Endothelial cell of umbilical vein (primary cell): ENCODE results near the gene RSPH3. TPM values are rescaled to one million over a fixed set of nuclear protein-coding genes. Genes with fewer than 3 reads are reported as not detected.

Experiments used
- BruUV-seq: library from RNA; stranded (reverse); fragments of 400-500 nt; replicated peaks from 2 replicates; lab custom pipeline; 2021; lab: Mats Ljungman, UMichigan
- CTCF ChIA-PET: fragments of 300-600, 350-600 bp; sonication (Branson Sonifier 250); formaldehyde crosslinking; loops from one replicate; lab custom pipeline; 2021; ENCODE audit warnings: antibody characterized with exemption, inconsistent platforms; lab: Charles Lee
- POLR2A ChIA-PET: fragments of 300-600, 350-600 bp; sonication (Branson Sonifier 250); formaldehyde crosslinking; loops from one replicate; lab custom pipeline; 2021; ENCODE audit warnings: antibody characterized with exemption, inconsistent platforms; lab: Charles Lee
- DNase-seq: peaks from one replicate; pipeline ENCODE4 v3.0.0-alpha.2; 2011; ENCODE audit warnings: low read depth, low spot score
- FAIRE-seq: peaks from 2 replicates; lab custom pipeline; 2011; peaks lifted over from hg19 to GRCh38; lab: Jason Lieb, UNC
- H2AFZ ChIP-seq: 2 replicates; pipeline ENCODE4 v1.6.0; 2012; ENCODE audit warnings: low read depth, low read length, control low read depth, inconsistent platforms
- H3K27ac ChIP-seq: 2 replicates; pipeline ENCODE4 v1.5.1; 2011; ENCODE audit warnings: low read depth, mild to moderate bottlenecking, control low read depth, low read length, moderate library complexity; ENCODE audit not compliant: insufficient read depth
- H3K27me3 ChIP-seq, 2 experiments: 2 replicates each; pipeline versions ENCODE4 v1.6.0 to v1.6.1; 2011; ENCODE audit warnings: low read length in 2 of 2, mixed read lengths in 1 of 2; ENCODE audit not compliant: control insufficient read depth in 2 of 2, insufficient read depth in 2 of 2
- H3K36me3 ChIP-seq, 2 experiments: 2 replicates in 1 of 2; 3 replicates in 1 of 2; pipeline ENCODE4 v1.5.1; 2011; ENCODE audit warnings: low read length in 2 of 2, mild to moderate bottlenecking in 1 of 2, moderate library complexity in 1 of 2; ENCODE audit not compliant: control insufficient read depth in 2 of 2, insufficient read depth in 2 of 2; ENCODE audit errors: extremely low read depth in 1 of 2
- H3K4me1 ChIP-seq: 3 replicates; pipeline ENCODE4 v1.5.1; 2011; ENCODE audit warnings: mild to moderate bottlenecking, low read length; ENCODE audit not compliant: control insufficient read depth, insufficient read depth; ENCODE audit errors: extremely low read depth
- H3K4me2 ChIP-seq: 2 replicates; pipeline ENCODE4 v1.6.1; 2011; ENCODE audit warnings: low read length, control low read depth, mixed read lengths; ENCODE audit not compliant: insufficient read depth
- H3K4me3 ChIP-seq, 3 experiments: fragments of 200-600 bp in 1 of 3; sonication (generic), shearing (Covaris generic) in 1 of 3; replicated peaks in 1 of 3; 2 replicates each; pipeline ENCODE4 v1.5.1; 2011 to 2016; ENCODE audit warnings: control low read depth in 3 of 3, low read length in 3 of 3, mild to moderate bottlenecking in 2 of 3, inconsistent platforms in 1 of 3, low read depth in 1 of 3, moderate library complexity in 1 of 3; ENCODE audit not compliant: insufficient read depth in 1 of 3
- H3K79me2 ChIP-seq: 2 replicates; pipeline ENCODE4 v1.6.0; 2012; ENCODE audit warnings: low read length, inconsistent platforms; ENCODE audit not compliant: control insufficient read depth, insufficient read depth
- H3K9ac ChIP-seq: replicated peaks from 2 replicates; pipeline ENCODE3; 2011; ENCODE audit warnings: low read length, control low read depth; ENCODE audit not compliant: insufficient read depth; ENCODE audit errors: extremely low read depth
- H3K9me1 ChIP-seq: replicated peaks from 3 replicates; pipeline ENCODE4 v1.6.0; 2011; ENCODE audit warnings: mild to moderate bottlenecking, low read length; ENCODE audit not compliant: control insufficient read depth, insufficient read depth; ENCODE audit errors: extremely low read depth
- H3K9me3 ChIP-seq: replicated peaks from 2 replicates; pipeline ENCODE4 v1.5.1; 2012; ENCODE audit warnings: low read length, inconsistent platforms; ENCODE audit not compliant: control insufficient read depth, insufficient read depth
- H4K20me1 ChIP-seq: replicated peaks from 2 replicates; pipeline ENCODE3; 2011; ENCODE audit warnings: mild to moderate bottlenecking, low read length; ENCODE audit not compliant: control insufficient read depth, insufficient read depth; ENCODE audit errors: extremely low read depth
- EZH2 ChIP-seq: IDR thresholded peaks from 2 replicates; pipeline ENCODE4 v1.6.1; 2012; ENCODE audit warnings: borderline replicate concordance, low read depth, mild to moderate bottlenecking, moderate library complexity, low read length, inconsistent platforms; ENCODE audit not compliant: severe bottlenecking
- FOS ChIP-seq: IDR thresholded peaks from 2 replicates; pipeline ENCODE4 v1.6.1; 2011; ENCODE audit warnings: mild to moderate bottlenecking, low read length, moderate library complexity, borderline replicate concordance; ENCODE audit not compliant: insufficient read depth
- GATA2 ChIP-seq: IDR thresholded peaks from 2 replicates; pipeline ENCODE4 v1.7.0; 2011; ENCODE audit warnings: low read depth, mild to moderate bottlenecking, moderate library complexity, mixed read lengths, low read length; ENCODE audit not compliant: insufficient read length, insufficient read depth
- JUN ChIP-seq: IDR thresholded peaks from 2 replicates; pipeline ENCODE4 v1.6.1; 2011; ENCODE audit warnings: borderline replicate concordance, low read depth; ENCODE audit not compliant: insufficient read length, insufficient read depth
- MYC ChIP-seq: IDR thresholded peaks from one replicate; pipeline ENCODE4 v1.6.1; 2011; ENCODE audit warnings: mild to moderate bottlenecking, low read depth, low read length
- POLR2A ChIP-seq: IDR thresholded peaks from 2 replicates; pipeline ENCODE4 v1.6.1; 2012; ENCODE audit warnings: low read depth, mild to moderate bottlenecking, control low read depth, low read length
- POLR2AphosphoS5 ChIP-seq: IDR thresholded peaks from 2 replicates; pipeline ENCODE4 v1.6.1; 2012; ENCODE audit warnings: low read depth, mild to moderate bottlenecking, control low read depth, low read length, moderate library complexity; ENCODE audit not compliant: insufficient read depth
- dilution Hi-C: fragments of 300-500 bp; cut with MboI; formaldehyde crosslinking; loops from one replicate; pipeline ENCODE4 v1.15.0; 2019; ENCODE audit warnings: low sequenced_read_pairs; ENCODE audit not compliant: extremely low pct_ligation_motif_present
- intact Hi-C: fragments of 100-400 bp; cut with micrococcal nuclease; formaldehyde crosslinking; loops from one replicate; pipeline ENCODE4 v1.10.0; 2022
- polyA plus RNA-seq, 4 experiments: library from polyadenylated mRNA; depleted of rRNA in 3 of 4; stranded (reverse) in 3 of 4; unstranded in 1 of 4; fragments of >200 nt; gene quantifications; 2 replicates each; pipeline versions ENCODE4 v1.2.1 to v1.2.3, GENCODE V29; 2011 to 2012; ENCODE audit warnings: missing spikeins in 1 of 4
- total RNA-seq: library from RNA; stranded (reverse); gene quantifications from 2 replicates; pipeline ENCODE4 v1.2.3, GENCODE V29; 2021
- TF ChIP-seq, protein P1 (sequence below): IDR thresholded peaks from 2 replicates; pipeline ENCODE4 v1.6.1; 2011; ENCODE audit not compliant: insufficient read depth, insufficient read length
- TF ChIP-seq, protein P2 (sequence below), 2 donors: IDR thresholded peaks; 1 replicate in 1 of 2; 2 replicates in 1 of 2; pipeline ENCODE4 v1.5.1; 2011; ENCODE audit warnings: low read length in 2 of 2, mild to moderate bottlenecking in 2 of 2, moderate library complexity in 2 of 2, control low read depth in 1 of 2, inconsistent platforms in 1 of 2, low read depth in 1 of 2; ENCODE audit not compliant: insufficient read depth in 1 of 2; ENCODE audit errors: extremely low read depth in 1 of 2

RSPH3 gene
- total and polyA plus RNA-seq, 2 donors (not counting 3 experiments of a cell fraction or from before 2014, with no cell fraction given): 0.66 to 3.3 TPM

DNA sequence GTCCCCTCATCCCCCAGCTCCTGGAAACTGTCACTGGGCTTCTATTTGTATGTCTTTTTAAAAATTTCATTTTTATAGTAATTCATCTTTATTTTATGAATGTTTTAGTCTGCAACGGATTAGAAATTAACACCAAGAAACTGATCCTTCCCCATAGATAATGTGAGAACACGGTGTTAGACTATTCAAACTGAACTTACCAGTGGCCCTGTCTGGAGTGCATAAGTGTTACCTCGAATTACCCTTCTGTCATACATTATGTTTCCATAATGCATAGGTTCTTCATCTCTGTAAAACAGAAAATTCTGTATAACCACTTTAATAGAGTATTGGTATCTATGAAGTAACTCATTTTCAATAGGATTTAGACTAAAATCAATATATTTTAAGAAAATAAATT, 6.4 kb downstream of the RSPH3 start:
- CTCF ChIA-PET: interaction anchor here (0.6 to 1.3 kb wide), 5 partner anchors 8 to 158 kb away, joined by 3 to 5 read pairs (median 3); no protein-coding TSS in a partner anchor
- H3K9me1 ChIP-seq: no peaks in the 10 kb centered on the region
- peaks cover 6% of the 10 kb centered on the region for H3K4me1 ChIP-seq
- POLR2A ChIA-PET: interaction anchor here (0.6 kb wide), 1 partner anchor 161 kb away, joined by 4 read pairs; no protein-coding TSS in a partner anchor
- H3K4me2 ChIP-seq: no peak overlapping the region
- H3K79me2 ChIP-seq: no peaks in the 10 kb centered on the region
- H3K36me3 ChIP-seq: no peaks in the 10 kb centered on the region
- DNase-seq (no peak), FAIRE-seq (no peak)
- no peak overlapping the region for H3K9ac ChIP-seq
- no peaks in the 10 kb centered on the region for H3K9me3 ChIP-seq
- dilution Hi-C loops (no loop called here), intact Hi-C loops (no loop called here)
- H4K20me1 ChIP-seq: no peaks in the 10 kb centered on the region
- no TSS peak for BruUV-seq
- no peaks in the 10 kb centered on the region for H3K27me3 ChIP-seq
- TF ChIP-seq EZH2 (no peak), GATA2 (no peak), POLR2A (no peak), MYC (no peak), JUN (no peak), POLR2AphosphoS5 (no peak), FOS (no peak)
- TF ChIP-seq, protein P1, sequence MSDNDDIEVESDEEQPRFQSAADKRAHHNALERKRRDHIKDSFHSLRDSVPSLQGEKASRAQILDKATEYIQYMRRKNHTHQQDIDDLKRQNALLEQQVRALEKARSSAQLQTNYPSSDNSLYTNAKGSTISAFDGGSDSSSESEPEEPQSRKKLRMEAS: no peak
- TF ChIP-seq, protein P2, sequence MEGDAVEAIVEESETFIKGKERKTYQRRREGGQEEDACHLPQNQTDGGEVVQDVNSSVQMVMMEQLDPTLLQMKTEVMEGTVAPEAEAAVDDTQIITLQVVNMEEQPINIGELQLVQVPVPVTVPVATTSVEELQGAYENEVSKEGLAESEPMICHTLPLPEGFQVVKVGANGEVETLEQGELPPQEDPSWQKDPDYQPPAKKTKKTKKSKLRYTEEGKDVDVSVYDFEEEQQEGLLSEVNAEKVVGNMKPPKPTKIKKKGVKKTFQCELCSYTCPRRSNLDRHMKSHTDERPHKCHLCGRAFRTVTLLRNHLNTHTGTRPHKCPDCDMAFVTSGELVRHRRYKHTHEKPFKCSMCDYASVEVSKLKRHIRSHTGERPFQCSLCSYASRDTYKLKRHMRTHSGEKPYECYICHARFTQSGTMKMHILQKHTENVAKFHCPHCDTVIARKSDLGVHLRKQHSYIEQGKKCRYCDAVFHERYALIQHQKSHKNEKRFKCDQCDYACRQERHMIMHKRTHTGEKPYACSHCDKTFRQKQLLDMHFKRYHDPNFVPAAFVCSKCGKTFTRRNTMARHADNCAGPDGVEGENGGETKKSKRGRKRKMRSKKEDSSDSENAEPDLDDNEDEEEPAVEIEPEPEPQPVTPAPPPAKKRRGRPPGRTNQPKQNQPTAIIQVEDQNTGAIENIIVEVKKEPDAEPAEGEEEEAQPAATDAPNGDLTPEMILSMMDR (IDR thresholded peaks at IDR 0.05; ENCODE audit: extremely low read depth in 1 of 2, insufficient read depth in 1 of 2, low read depth in 1 of 2, low read length in 2 of 2): no peak
- H3K4me3 ChIP-seq: no peak overlapping the region
- H3K27ac ChIP-seq: no peak overlapping the region
- no peak overlapping the region for H2AFZ ChIP-seq
